Mesendoderm (in vitro differentiated cells): ENCODE results near the gene FAS. TPM values are rescaled to one million over a fixed set of nuclear protein-coding genes. Genes with fewer than 3 reads are reported as not detected.

Source experiments
- small RNA-seq: library from polyadenylated mRNA; stranded (forward); fragments of <200 nt; extraction: miRNeasy Mini kit (QIAGEN cat#:217004); gene quantifications from one replicate; pipeline ENCODE3, GENCODE V24; 2013; ENCODE audit not compliant: insufficient read depth

Gene FAS

Small RNA genes lying within 50 kb of the gene (small RNA-seq; reads per million reads assigned to genes)
- gene MIR4679-2 (not detected), gene RF02116 (not detected)
